ENCODE measurements around the gene KRT33B.
A peak's percentile ranks its signal among the peaks of the same experiment; 100 is the strongest.
"Not testable (repeated sequence)": the region's sequence is repeated elsewhere in the genome, so short reads cannot be mapped to it uniquely, and the experiment has no call there.

The KRT33B gene

GRCh38 chr17:41369713-41370112 is at the start of gene KRT33B:
Gene KRT33B (minus strand): TSS chr17:41369813. CDS start chr17:41369750, 63 bp downstream.
- DNase-seq = no peak

DNA sequence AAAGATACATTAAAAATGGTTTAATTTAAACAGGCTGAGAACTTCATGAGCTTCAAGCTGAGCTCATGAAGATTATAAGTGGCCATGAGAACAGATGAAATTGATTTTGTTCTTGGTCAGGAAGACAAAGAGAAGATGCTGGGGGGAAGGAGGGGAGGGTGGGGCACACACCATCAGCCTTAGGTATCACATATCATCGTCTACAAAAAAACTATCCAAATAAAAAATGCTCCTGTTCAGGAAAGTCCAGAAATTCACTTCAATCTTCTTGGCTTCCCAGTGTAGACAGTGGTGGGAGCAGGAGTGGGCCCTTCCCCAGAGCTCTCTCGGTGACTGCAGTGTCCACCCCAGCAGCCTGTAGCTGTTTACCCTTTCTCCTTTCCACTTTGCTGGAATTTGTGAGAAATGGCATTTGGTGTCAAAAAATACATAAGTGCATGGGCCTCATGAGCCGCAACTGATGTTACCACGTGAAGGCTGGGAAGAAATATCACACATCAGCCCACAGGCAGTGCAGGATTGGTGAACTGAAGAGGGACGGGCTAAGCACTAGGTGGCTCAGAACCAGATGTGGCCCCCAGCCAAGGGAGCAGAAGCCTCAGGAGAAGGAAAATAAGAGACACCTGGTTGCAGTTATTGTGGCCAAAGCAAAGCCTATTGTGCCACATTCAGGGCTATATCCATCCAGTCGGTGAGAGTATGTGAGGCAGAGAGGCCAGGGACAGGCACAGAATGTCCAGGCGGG is 48.7 kb upstream of the KRT33B start:
- no peak for DNase-seq

- DNase-seq = no peak
Measured at GRCh38 chr17:41417576-41418015, 48.0 kb upstream of the KRT33B start.

- no peak for DNase-seq
Measured at GRCh38 chr17:41417127-41417526, 47.5 kb upstream of the KRT33B start.

- no peak for DNase-seq
Measured at GRCh38 chr17:41416479-41416878, 46.9 kb upstream of the KRT33B start.

DNA sequence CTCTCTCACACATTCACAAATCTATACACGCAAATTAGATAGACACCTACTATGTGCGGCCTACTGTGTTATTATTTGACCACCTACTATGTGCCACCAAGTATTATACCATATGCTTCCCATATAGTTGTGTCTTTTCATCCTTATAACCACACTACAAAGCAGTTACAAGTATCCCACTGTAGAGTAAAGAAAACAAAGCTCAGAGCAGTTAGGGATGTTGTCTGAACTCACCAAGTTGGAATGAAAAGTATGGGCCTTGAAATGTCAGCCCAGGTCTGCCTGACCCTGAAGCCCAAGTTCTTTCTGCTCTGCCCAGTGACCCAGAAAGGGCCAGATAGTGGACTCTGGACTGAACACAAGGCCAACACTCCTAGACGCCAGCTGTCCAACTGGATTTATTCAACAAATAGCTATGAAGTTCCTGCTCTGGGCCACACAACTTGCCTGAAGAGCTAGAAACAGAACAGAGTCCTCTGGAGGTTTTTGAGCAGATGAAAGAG is 46.3 kb upstream of the KRT33B start:
- no peak for DNase-seq

GRCh38 chr17:41415411-41415810 is 45.8 kb upstream of the KRT33B start:
- DNase-seq = no peak

GRCh38 chr17:41413982-41414381 is 44.4 kb upstream of the KRT33B start:
- no peak for DNase-seq

- no peak for DNase-seq
Measured at GRCh38 chr17:41413353-41413957, 43.8 kb upstream of the KRT33B start.

GRCh38 chr17:41411072-41411840 is 41.6 kb upstream of the KRT33B start:
- DNase-seq = no peak

DNA sequence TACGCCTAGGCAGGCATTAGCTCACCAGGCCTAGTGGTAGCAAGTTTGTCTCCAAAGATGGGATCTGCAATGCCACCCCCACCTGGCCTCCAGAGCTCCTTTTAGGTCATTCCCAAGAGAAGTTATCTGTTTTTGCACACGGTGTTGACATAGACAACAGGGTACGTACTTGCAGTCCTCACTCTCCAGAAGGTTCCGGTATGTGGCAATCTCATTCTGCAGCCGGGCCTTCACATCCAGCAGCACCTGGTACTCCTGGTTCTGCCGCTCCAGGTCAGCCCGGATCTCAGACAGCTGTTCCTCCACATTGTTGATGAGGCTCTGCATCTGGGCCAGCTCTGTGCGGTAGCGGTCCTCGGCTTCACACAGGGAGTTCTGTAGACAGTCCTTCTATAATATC is 37.6 kb upstream of the KRT33B start:
- DNase-seq = no peak

DNA sequence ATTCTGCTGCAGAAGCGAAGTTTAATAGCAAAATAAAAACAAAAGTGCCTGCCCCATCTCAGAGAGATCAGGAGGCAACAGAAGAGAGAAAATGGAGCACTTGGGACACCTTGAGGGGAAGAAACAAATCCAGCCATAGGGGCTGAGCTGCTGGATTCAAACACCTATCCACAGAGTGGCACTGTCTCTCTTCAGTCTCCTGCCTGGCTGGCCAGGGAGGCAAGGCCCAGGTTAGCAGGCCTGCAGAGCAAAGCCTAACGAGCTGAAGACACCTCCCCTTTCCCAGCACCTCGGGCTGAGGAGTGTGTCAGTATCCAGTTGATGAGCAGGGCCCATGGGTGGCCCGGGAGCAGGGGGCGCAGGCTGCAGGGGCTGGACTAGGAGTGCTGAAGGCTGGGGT is 36.6 kb upstream of the KRT33B start:
- no peak for DNase-seq

DNA sequence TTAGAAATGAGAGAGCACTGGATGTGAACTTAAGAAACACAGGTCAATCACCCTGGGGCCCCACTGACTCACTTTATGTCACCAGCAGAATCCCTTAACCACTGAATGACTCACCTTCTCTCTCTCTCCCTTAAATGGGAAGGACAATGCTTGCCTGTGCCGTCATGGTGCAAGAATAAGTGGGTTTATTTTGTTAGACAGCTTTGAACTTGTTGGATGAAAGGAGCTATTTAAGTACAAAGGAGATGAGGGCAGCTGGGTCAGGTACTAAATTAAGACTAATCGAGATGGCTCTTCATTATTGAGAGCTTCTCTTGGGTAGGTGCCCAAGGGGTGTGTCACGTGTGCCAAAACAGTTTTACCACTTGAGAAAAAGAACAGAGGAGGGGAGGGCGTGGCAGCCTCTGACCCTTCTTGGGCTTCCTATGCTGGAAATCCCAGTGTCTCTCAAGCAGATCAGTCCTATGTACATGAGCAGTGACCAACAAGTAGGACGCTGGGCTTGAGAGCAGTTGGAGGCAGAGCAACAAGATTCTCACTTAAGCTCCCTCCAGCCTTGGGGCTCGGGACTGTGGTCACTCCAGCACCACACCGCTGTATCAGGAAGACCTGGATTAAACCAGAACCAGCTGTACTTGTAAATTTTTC is 34.5 kb upstream of the KRT33B start:
- peak; percentile 52 for DNase-seq

GRCh38 chr17:41403404-41404023 is 33.9 kb upstream of the KRT33B start:
- no peak for DNase-seq

GRCh38 chr17:41402161-41402560 is 32.5 kb upstream of the KRT33B start:
- DNase-seq = no peak

DNA sequence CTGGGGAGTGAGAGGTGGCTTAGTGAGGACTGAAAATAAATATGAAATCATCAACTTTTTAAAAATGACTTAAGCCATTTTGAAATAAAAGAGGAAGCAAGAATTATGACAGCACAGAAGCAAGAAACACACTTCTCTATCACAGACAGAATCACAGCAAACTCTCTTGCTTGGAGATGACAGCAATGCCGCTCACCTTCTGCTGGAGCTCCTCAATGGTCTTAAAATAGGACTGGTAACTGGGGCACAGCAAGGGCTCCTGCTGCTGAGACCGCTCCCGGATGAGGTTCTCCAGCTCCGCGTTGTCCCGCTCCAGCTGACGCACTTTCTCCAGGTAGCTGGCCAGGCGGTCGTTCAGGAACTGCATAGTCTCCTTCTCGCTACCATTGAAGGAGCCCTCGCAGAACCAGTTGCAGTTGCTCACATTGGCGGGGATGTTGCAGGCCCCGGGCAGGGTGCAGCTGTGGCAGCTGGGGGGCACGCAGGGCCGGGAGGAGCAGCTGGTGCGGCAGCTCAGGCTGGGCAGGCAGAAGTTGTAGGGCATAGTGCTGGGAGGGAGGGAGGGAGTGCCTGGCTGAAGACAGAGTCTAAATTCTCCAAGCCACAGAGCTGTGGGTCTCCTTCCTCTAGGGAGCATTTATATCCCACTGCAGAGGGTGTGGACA is 27.5 kb upstream of the KRT33B start, which contains the start of gene KRT31:
TSS of gene KRT31 (minus strand) at position 613 of the 665 bp plus-strand sequence. CDS start at position 544, 69 bp downstream.
- DNase-seq = no peak

- DNase-seq = no peak
Measured at GRCh38 chr17:41396340-41396739, 26.7 kb upstream of the KRT33B start.

GRCh38 chr17:41395611-41396010 is 26.0 kb upstream of the KRT33B start:
- DNase-seq = no peak

DNA sequence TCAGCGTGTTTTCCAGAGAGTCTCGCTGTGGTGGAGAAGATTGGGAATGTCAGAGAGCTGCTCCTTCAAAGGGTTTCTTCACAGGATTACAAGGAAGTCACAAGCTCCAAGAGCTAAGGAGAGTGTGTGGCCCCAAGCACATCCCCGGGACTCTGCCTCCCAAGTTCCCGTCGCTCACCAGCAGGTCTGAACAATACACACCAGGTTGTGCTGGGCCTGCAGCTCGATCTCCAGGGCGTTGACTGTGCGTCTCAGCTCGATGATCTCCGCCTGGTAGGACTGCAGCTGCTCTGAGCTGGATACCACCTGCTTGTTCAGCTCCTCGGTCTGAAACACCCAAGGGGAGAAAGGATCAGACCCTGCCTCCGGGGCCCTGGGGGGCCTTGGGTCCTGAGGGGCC is 25.4 kb upstream of the KRT33B start:
- not testable (repeated sequence) for DNase-seq

DNA sequence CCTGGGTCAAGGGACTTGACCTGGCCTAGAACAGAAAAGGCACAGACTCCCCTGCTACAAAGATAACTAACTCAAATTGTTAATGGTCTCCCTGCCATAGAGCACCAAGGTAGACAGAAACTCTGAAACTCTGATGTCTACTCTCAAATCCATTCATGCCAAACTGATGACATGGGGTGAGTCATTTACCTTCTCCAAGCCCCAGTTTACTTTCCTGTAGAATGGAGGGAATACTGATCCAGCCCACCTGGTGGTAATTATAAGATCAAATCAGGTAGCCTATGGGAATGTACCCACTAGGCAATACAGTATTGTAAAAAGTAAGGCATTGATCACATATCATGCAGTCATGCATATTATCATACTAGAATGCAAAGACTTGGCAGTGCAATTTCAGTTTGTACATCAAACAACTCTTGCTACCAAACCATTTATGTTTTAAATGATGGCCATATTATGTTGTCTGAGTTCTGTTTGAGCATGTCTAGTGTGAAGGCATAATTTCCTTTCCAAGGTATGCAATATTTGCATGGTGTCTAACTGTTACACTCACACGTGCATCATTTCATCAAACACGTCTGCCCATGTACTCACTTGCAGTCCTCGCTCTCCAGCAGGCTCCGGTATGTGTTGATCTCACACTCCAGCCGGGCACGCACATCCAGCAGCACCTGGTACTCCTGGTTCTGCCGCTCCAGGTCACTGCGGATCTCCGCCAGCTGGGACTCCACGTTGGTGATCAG is 24.8 kb upstream of the KRT33B start:
- no peak for DNase-seq

DNA sequence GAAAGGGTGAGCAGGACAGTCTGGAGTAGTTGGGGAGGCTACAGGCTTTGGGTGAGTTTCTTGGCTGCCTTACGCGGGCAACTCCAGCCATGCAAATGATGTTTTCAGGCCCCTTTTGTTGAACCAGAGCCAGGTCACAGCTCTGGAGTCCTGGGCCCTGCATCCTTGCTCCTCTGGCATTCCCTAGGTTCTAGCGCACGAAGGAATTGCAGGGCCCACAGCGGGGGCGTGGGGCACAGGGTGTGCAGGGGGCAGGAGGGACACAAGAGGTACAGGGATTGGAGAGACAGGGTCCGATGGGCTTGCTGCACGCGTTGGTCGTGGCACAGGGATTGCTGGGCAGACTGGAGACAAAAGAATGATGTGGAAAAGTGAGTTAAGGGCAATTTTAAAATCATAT is 24.2 kb upstream of the KRT33B start:
- no peak for DNase-seq
